Glutamatergic neuron (in vitro differentiated cells): ENCODE results near the gene CCDC187. TPM values are rescaled to one million over a fixed set of nuclear protein-coding genes. Genes with fewer than 3 reads are reported as not detected.

Source experiments
- DNase-seq: peaks from one replicate; pipeline ENCODE4 v3.0.0; 2022
- H3K27ac Mint-ChIP-seq: one replicate; pipeline ENCODE4 v1.8.0; 2020; ENCODE audit warnings: mild to moderate bottlenecking, mixed read lengths, inconsistent platforms; ENCODE audit not compliant: unreplicated experiment
- H3K27me3 Mint-ChIP-seq: one replicate; pipeline ENCODE4 v1.8.0; 2020; ENCODE audit warnings: mild to moderate bottlenecking, moderate library complexity, mixed read lengths, inconsistent platforms; ENCODE audit not compliant: unreplicated experiment
- H3K36me3 Mint-ChIP-seq: one replicate; pipeline ENCODE4 v1.8.0; 2020; ENCODE audit warnings: mild to moderate bottlenecking, mixed read lengths, inconsistent platforms; ENCODE audit not compliant: unreplicated experiment
- H3K4me1 Mint-ChIP-seq: one replicate; pipeline ENCODE4 v1.8.0; 2020; ENCODE audit warnings: mild to moderate bottlenecking, low read depth, mixed read lengths, inconsistent platforms; ENCODE audit not compliant: unreplicated experiment
- H3K4me3 Mint-ChIP-seq: one replicate; pipeline ENCODE4 v1.8.0; 2020; ENCODE audit warnings: mild to moderate bottlenecking, mixed read lengths, inconsistent platforms; ENCODE audit not compliant: unreplicated experiment
- H3K9me3 Mint-ChIP-seq: one replicate; pipeline ENCODE4 v1.8.0; 2020; ENCODE audit warnings: mild to moderate bottlenecking, moderate library complexity, mixed read lengths, inconsistent platforms; ENCODE audit not compliant: unreplicated experiment
- CTCF ChIP-seq: fragments of 200-600 bp; sonication (generic); IDR thresholded peaks from one replicate; pipeline ENCODE4 v1.5.0; 2021; ENCODE audit not compliant: partially characterized antibody, unreplicated experiment
- total RNA-seq: library from RNA; stranded (reverse); fragmentation: NEBNext Ultra II Directional; extraction: Animal tissue kit (Norgen Biotek cat#: 25700); gene quantifications from one replicate; pipeline ENCODE4 v1.2.1, GENCODE V29; 2021; ENCODE audit not compliant: unreplicated experiment

Gene CCDC187
- total RNA-seq, 1 donor from 2014 or later, result 15.8 TPM

- H3K27me3 Mint-ChIP-seq, result peaks cover 8% of the 10 kb centered on the region
- no peak for DNase-seq
- no peak for TF ChIP-seq CTCF
- peaks cover 6% of the 10 kb centered on the region for H3K9me3 Mint-ChIP-seq
- H3K4me1 Mint-ChIP-seq, result peaks cover 15% of the 10 kb centered on the region
- no peak overlapping the region for H3K27ac Mint-ChIP-seq
- H3K36me3 Mint-ChIP-seq, result no peaks in the 10 kb centered on the region
- peak overlapping the region; percentile 61 for H3K4me3 Mint-ChIP-seq
Observed at GRCh38 chr9:136204145-136204805, 99.6 kb downstream of the CCDC187 start.

- no peak for TF ChIP-seq CTCF
- peaks cover 6% of the 10 kb centered on the region for H3K9me3 Mint-ChIP-seq
- DNase-seq, result no peak
- peaks cover 8% of the 10 kb centered on the region for H3K27me3 Mint-ChIP-seq
- H3K27ac Mint-ChIP-seq, result no peak overlapping the region
- peak overlapping the region; percentile 30 for H3K4me3 Mint-ChIP-seq
- no peaks in the 10 kb centered on the region for H3K36me3 Mint-ChIP-seq
- H3K4me1 Mint-ChIP-seq, result peaks cover 15% of the 10 kb centered on the region
Observed at GRCh38 chr9:136203408-136204144, 100.3 kb downstream of the CCDC187 start.

- Mint-ChIP-seq H3K4me3 (no peak overlapping the region), H3K27ac (no peak overlapping the region), H3K9me3 (peaks cover 6% of the 10 kb centered on the region), H3K4me1 (peaks cover 14% of the 10 kb centered on the region), H3K36me3 (no peaks in the 10 kb centered on the region), H3K27me3 (peaks cover 12% of the 10 kb centered on the region)
- no peak for TF ChIP-seq CTCF
- DNase-seq, result no peak
Observed at GRCh38 chr9:136202454-136203407, 101.2 kb downstream of the CCDC187 start.

- peaks cover 2% of the 10 kb centered on the region for H3K9me3 Mint-ChIP-seq
- no peak for DNase-seq
- H3K27me3 Mint-ChIP-seq, result peaks cover 11% of the 10 kb centered on the region
- H3K36me3 Mint-ChIP-seq, result no peaks in the 10 kb centered on the region
- peaks cover 5% of the 10 kb centered on the region for H3K4me1 Mint-ChIP-seq
- H3K27ac Mint-ChIP-seq, result no peak overlapping the region
- H3K4me3 Mint-ChIP-seq, result no peak overlapping the region
- TF ChIP-seq CTCF, result no peak
Observed at GRCh38 chr9:136201609-136202453, 102.1 kb downstream of the CCDC187 start.
